Effector CD4-positive, alpha-beta T cell (primary cell): ENCODE data around the gene LMCD1.

Source experiments
- DNase-seq: peaks from one replicate; pipeline ENCODE4 v3.0.0-alpha.2; 2020
- total RNA-seq: gene quantifications from one replicate; lab custom pipeline; 2026; lab: John Stamatoyannopoulos, UW

Gene LMCD1
- total RNA-seq, result 1.5 reads per million

- DNase-seq, result peak; percentile 65
Measured at GRCh38 chr3:8501371-8502131, at the start of gene LMCD1. TSS of gene LMCD1 (plus strand) at chr3:8501823. CDS start at chr3:8501939, 116 bp downstream.

GRCh38 chr3:8452112-8452511 is 49.5 kb upstream of the LMCD1 start:
- no peak for DNase-seq

GRCh38 chr3:8453153-8453552 is 48.5 kb upstream of the LMCD1 start:
- DNase-seq, result no peak

GRCh38 chr3:8455526-8456411 is 45.9 kb upstream of the LMCD1 start:
- no peak for DNase-seq

GRCh38 chr3:8456412-8456811 is 45.2 kb upstream of the LMCD1 start:
- DNase-seq, result no peak

GRCh38 chr3:8457039-8457438 is 44.6 kb upstream of the LMCD1 start:
- no peak for DNase-seq

- no peak for DNase-seq
Measured at GRCh38 chr3:8458238-8458661, 43.4 kb upstream of the LMCD1 start.

GRCh38 chr3:8458711-8459110 is 42.9 kb upstream of the LMCD1 start:
- DNase-seq, result no peak

- no peak for DNase-seq
Measured at GRCh38 chr3:8460050-8460708, 41.4 kb upstream of the LMCD1 start.

GRCh38 chr3:8460815-8461456 is 40.7 kb upstream of the LMCD1 start:
- DNase-seq, result no peak

GRCh38 chr3:8464668-8465067 is 37.0 kb upstream of the LMCD1 start:
- no peak for DNase-seq

- no peak for DNase-seq
Measured at GRCh38 chr3:8466526-8466925, 35.1 kb upstream of the LMCD1 start.

GRCh38 chr3:8470801-8471200 is 30.8 kb upstream of the LMCD1 start:
- no peak for DNase-seq

- no peak for DNase-seq
Measured at GRCh38 chr3:8472549-8472948, 29.1 kb upstream of the LMCD1 start.

- DNase-seq, result no peak
Measured at GRCh38 chr3:8473029-8473428, 28.6 kb upstream of the LMCD1 start.

GRCh38 chr3:8473990-8474389 is 27.6 kb upstream of the LMCD1 start:
- no peak for DNase-seq

GRCh38 chr3:8474991-8475390 is 26.6 kb upstream of the LMCD1 start:
- DNase-seq, result no peak

- no peak for DNase-seq
Measured at GRCh38 chr3:8480699-8481098, 20.9 kb upstream of the LMCD1 start.

GRCh38 chr3:8481380-8481779 is 20.2 kb upstream of the LMCD1 start:
- no peak for DNase-seq

GRCh38 chr3:8482263-8482662 is 19.4 kb upstream of the LMCD1 start:
- DNase-seq, result no peak

- no peak for DNase-seq
Measured at GRCh38 chr3:8482960-8483665, 18.5 kb upstream of the LMCD1 start.
